ENCODE data around the gene ZSCAN9. TPM values are rescaled to one million over a fixed set of nuclear protein-coding genes. Genes with fewer than 3 reads are reported as not detected.

ZSCAN9 gene
- total RNA-seq, 4 donors from 2014 or later: 11.9 to 22.2 (median 14.2) TPM

DNA sequence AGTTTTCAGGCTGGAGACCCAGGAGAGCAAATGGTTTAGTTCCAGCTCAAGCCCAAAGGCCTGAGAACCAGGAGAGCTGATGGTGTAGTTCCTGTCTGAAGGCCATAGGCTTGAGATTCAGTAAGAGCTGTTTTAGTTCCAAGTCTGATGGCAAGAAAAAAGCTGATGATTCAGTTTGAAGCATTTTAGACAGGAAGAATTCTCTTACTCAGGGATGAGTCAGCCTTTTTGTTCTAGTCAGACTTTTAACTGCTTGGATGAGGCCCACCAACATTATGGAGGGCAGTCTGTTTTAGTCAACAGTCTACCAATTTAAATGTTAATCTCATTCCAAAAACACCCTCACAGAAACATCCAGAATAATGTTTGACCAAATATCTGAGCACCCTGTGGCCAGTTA lies 44.4 kb downstream of the ZSCAN9 start:
- no peaks in the 10 kb centered on the region for H3K27me3 ChIP-seq
- H3K9me3 ChIP-seq: no peaks in the 10 kb centered on the region
- H3K36me3 ChIP-seq: peaks cover 0 to 42% (median 4%) of the 10 kb centered on the region in 3 donors
- no peak overlapping the region for H3K4me3 ChIP-seq
- H3K4me1 ChIP-seq: peaks cover 0 to 31% (median 2%) of the 10 kb centered on the region in 4 donors
- DNase-seq (ENCODE audit: low spot score in 2 of 2): no peak
- TF ChIP-seq POLR2A (IDR thresholded peaks at IDR 0.05) (no peak), EP300 (IDR thresholded peaks at IDR 0.05) (no peak)
- TF ChIP-seq, protein P1, sequence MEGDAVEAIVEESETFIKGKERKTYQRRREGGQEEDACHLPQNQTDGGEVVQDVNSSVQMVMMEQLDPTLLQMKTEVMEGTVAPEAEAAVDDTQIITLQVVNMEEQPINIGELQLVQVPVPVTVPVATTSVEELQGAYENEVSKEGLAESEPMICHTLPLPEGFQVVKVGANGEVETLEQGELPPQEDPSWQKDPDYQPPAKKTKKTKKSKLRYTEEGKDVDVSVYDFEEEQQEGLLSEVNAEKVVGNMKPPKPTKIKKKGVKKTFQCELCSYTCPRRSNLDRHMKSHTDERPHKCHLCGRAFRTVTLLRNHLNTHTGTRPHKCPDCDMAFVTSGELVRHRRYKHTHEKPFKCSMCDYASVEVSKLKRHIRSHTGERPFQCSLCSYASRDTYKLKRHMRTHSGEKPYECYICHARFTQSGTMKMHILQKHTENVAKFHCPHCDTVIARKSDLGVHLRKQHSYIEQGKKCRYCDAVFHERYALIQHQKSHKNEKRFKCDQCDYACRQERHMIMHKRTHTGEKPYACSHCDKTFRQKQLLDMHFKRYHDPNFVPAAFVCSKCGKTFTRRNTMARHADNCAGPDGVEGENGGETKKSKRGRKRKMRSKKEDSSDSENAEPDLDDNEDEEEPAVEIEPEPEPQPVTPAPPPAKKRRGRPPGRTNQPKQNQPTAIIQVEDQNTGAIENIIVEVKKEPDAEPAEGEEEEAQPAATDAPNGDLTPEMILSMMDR (IDR thresholded peaks at IDR 0.05): no peak
- H3K27ac ChIP-seq: no peak overlapping the region

DNA sequence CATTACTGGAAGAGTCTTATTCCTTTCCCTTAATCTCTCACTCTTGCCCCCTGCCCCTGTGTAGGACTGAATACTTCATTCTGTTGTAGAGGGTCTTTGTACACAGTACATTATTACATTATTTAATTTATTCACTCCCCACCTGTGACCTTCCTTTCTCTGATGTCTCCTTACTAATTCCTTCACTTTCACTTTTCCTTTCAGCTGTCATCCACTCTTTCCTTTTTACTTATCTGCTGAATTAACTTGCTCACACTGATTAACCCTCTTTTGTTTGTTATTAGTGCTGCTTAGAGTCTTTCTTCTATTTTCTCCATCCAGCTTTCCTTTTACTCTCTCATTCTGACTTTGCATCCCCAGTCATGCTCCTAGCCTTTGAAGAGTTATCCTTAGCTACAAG lies 49.8 kb downstream of the ZSCAN9 start:
- TF ChIP-seq EP300 (IDR thresholded peaks at IDR 0.05): no peak
- TF ChIP-seq POLR2A (IDR thresholded peaks at IDR 0.05): no peak
- TF ChIP-seq, protein P1 (IDR thresholded peaks at IDR 0.05): no peak
- H3K9me3 ChIP-seq: peaks cover 0 to 22% (median 0%) of the 10 kb centered on the region in 4 donors
- DNase-seq (ENCODE audit: low spot score in 2 of 2): no peak
- H3K27ac ChIP-seq: no peak overlapping the region
- H3K4me1 ChIP-seq: no peaks in the 10 kb centered on the region
- H3K4me3 ChIP-seq: no peak overlapping the region
- H3K27me3 ChIP-seq: no peaks in the 10 kb centered on the region
- peaks cover 4 to 73% (median 18%) of the 10 kb centered on the region in 3 donors for H3K36me3 ChIP-seq

DNA sequence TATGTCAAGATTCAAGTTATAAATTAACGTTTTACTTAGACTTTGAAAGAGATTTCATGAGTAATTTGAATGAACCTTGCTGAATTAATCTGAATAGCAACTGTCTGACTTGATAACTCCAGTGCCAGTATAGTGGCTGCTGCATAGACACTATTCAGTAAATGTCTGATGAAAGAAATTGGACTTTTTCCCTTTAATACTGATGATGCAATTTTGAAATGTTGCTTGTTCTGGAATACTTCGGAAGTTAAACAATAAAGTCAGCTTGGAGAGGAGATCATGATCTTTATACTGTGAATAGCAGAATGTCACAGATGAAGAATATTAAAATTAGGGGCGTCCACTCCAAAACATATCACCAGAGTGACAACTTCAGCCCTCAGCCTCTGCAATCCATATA lies 52.7 kb downstream of the ZSCAN9 start:
- WGBS, 2 donors: 57 to 61% methylated on average over 3 of the region's 3 CpGs
- peaks cover 0 to 16% (median 5%) of the 10 kb centered on the region in 4 donors for H3K4me1 ChIP-seq
- no peaks in the 10 kb centered on the region for H3K27me3 ChIP-seq
- peaks cover 0 to 23% (median 0%) of the 10 kb centered on the region in 4 donors for H3K9me3 ChIP-seq
- no peak for DNase-seq (ENCODE audit: low spot score in 2 of 2)
- H3K36me3 ChIP-seq: peaks cover 4 to 50% (median 18%) of the 10 kb centered on the region in 3 donors
- H3K4me3 ChIP-seq: no peak overlapping the region
- H3K27ac ChIP-seq: no peak overlapping the region
- TF ChIP-seq EP300 (IDR thresholded peaks at IDR 0.05): no peak

DNA sequence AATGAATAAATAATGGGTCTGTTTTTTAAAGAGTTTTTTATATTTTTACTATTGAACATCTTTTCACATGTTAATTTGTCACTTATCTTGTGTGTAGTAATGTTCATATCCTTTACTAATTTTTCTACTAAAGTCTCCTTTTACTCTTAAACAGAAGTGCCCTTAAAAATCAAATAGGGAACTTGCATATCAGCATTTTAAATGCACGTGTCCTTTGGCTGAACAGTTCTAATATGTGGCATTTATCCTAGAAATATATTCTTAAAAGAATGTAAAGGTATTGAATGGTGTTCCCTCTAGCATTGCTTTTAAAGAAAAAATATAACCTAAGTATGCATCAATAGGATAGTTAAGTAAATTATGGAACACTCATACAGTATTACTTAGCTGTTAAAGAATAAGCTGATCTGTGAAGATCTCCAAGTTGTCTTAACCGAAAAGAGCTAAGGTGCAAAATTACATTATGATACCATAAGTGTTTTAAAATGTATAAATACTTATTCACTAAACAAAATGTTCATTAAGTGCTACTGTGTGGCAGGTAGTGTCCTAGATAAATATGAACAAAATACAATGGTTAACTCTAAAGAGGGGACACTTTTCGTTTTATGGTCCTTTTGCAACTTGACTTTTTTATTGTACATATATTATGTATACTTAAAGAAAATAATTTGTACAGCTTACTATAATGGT lies 55.7 kb downstream of the ZSCAN9 start:
- peaks cover under 1 to 50% (median 2%) of the 10 kb centered on the region in 3 donors for H3K36me3 ChIP-seq
- DNase-seq (ENCODE audit: low spot score in 2 of 2): no peak
- TF ChIP-seq, protein P1 (IDR thresholded peaks at IDR 0.05): no peak
- TF ChIP-seq EP300 (IDR thresholded peaks at IDR 0.05) (no peak), POLR2A (IDR thresholded peaks at IDR 0.05) (no peak)
- H3K4me1 ChIP-seq: peaks cover 0 to 17% (median 5%) of the 10 kb centered on the region in 4 donors
- no peaks in the 10 kb centered on the region for H3K27me3 ChIP-seq
- H3K9me3 ChIP-seq: peaks cover 0 to 24% (median 0%) of the 10 kb centered on the region in 4 donors
- H3K4me3 ChIP-seq: peak overlapping the region; percentile 39 to 74 (median 64)
- no peak overlapping the region for H3K27ac ChIP-seq
- WGBS, 2 donors: 38% methylated on average over 3 of the region's 3 CpGs

DNA sequence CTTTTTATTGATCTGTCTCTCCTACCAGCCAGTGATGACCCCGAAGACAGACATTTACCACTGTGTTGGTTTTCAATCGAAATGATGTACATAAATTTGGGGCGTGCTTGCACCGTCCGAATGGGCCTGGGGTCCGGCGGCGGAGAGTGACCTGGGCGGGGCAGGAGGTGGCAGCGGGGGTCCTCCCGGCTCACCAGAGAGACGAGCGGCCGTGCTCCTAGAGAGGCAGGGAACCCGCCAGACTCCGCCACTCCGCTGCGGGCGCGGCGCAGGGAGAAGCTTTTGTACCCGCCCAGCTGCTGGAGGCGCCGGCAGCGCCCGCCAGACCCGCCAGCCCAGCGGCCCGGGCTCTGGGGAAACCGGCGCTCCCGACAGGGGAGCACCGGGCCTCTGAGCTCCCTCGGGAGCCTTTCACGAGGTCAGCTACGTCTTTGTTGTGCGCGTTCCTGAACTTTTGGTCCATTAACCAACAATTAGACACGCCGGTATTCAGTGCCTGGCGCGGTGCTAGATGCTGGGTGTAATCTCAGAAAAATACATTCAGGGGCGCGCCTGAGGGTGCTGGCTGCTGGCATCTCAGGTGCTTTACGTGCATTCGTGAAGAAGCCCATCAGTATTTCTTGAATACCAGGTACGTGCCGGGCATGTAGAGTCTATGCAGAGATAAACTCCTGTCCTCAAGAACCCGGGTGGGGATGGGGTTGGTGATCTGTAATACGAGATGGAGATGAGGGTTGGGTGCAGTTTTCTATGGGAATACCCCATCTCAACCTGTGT lies 56.4 kb downstream of the ZSCAN9 start, which contains the start of gene PGBD1:
TSS of gene PGBD1 (plus strand) at position 285 of the 777 bp plus-strand sequence. CDS start 2,242 bp downstream, outside the sequence.
- Histone ChIP-seq H3K4me1 (peaks cover 0 to 17% (median 5%) of the 10 kb centered on the region in 4 donors), H3K4me3 (peak within 1 kb of the TSS; percentile 39 to 74 (median 64)), H3K27me3 (no peaks in the 10 kb centered on the region), H3K36me3 (peaks cover 0 to 50% (median 0%) of the 10 kb centered on the region in 3 donors), H3K9me3 (peaks cover 0 to 19% (median 0%) of the 10 kb centered on the region in 4 donors), H3K27ac (peak within 1 kb of the TSS in 3 of 4 donors; percentile 15 to 45 (median 21))
- peak in 1 of 2 donors; percentile 16 for DNase-seq (ENCODE audit: low spot score in 2 of 2)
- 0 to 1% methylated on average over 26 to 50 of the region's 50 CpGs for WGBS, 2 donors
- TF ChIP-seq POLR2A (IDR thresholded peaks at IDR 0.05) (no peak), EP300 (IDR thresholded peaks at IDR 0.05) (no peak)
- TF ChIP-seq, protein P1 (IDR thresholded peaks at IDR 0.05): no peak
